ENCODE results near the gene S100A8.

The S100A8 gene

GRCh38 chr1:153389973-153390879 is 647 bp downstream of the S100A8 start:
- DNase-seq = no peak

GRCh38 chr1:153389401-153389800 is 1.5 kb downstream of the S100A8 start:
- no peak for DNase-seq

GRCh38 chr1:153387785-153388184 is 3.1 kb downstream of the S100A8 start:
- no peak for DNase-seq

- no peak for DNase-seq
These were observed 3.9 kb downstream of the S100A8 start for GRCh38 chr1:153387001-153387400.

GRCh38 chr1:153386500-153386901 is 4.4 kb downstream of the S100A8 start:
- DNase-seq = no peak

- DNase-seq = no peak
These were observed 5.8 kb downstream of the S100A8 start for GRCh38 chr1:153384958-153385580.

- DNase-seq = no peak
These were observed 10.2 kb downstream of the S100A8 start for GRCh38 chr1:153380711-153381110.

GRCh38 chr1:153379591-153379990 is 11.3 kb downstream of the S100A8 start:
- no peak for DNase-seq

GRCh38 chr1:153375511-153375910 is 15.4 kb downstream of the S100A8 start, which contains the start of gene S100A12:
TSS of gene S100A12 (minus strand) at chr1:153375621. CDS start at chr1:153374592, 1,029 bp downstream.
- no peak for DNase-seq

GRCh38 chr1:153374071-153374470 is 16.8 kb downstream of the S100A8 start:
- no peak for DNase-seq

- no peak for DNase-seq
These were observed 18.3 kb downstream of the S100A8 start for GRCh38 chr1:153372571-153372970.

GRCh38 chr1:153371231-153371630 is 19.6 kb downstream of the S100A8 start:
- no peak for DNase-seq

- DNase-seq = no peak
These were observed 20.7 kb downstream of the S100A8 start for GRCh38 chr1:153370146-153370545.

- DNase-seq = no peak
These were observed 22.4 kb downstream of the S100A8 start for GRCh38 chr1:153368495-153368894.

- no peak for DNase-seq
These were observed 23.8 kb downstream of the S100A8 start for GRCh38 chr1:153367090-153367489.

- DNase-seq = no peak
These were observed 24.6 kb downstream of the S100A8 start for GRCh38 chr1:153366261-153366660.

GRCh38 chr1:153365696-153366095 is 25.2 kb downstream of the S100A8 start:
- DNase-seq = no peak

- no peak for DNase-seq
These were observed 25.9 kb downstream of the S100A8 start for GRCh38 chr1:153364766-153365666.

GRCh38 chr1:153364156-153364555 is 26.7 kb downstream of the S100A8 start:
- DNase-seq = no peak

GRCh38 chr1:153363641-153364040 is 27.2 kb downstream of the S100A8 start:
- no peak for DNase-seq

GRCh38 chr1:153362187-153362775 is 28.6 kb downstream of the S100A8 start:
- DNase-seq = no peak

- no peak for DNase-seq
These were observed 29.3 kb downstream of the S100A8 start for GRCh38 chr1:153361480-153362109.

All from NCI-H187 treated with DMSO at 0.1 percent for 48 hours (cell line).